HEK293T (cell line): ENCODE measurements around the gene MSI1.

Source experiments
- CTCF ChIA-PET: fragments of 350-600 bp; formaldehyde crosslinking; extraction: SDS; loops from one replicate; lab custom pipeline; 2021; ENCODE audit warnings: antibody characterized with exemption, inconsistent platforms; lab: Yijun Ruan, JAX
- POLR2A ChIA-PET: fragments of 350-600 bp; formaldehyde crosslinking; extraction: SDS; loops from one replicate; lab custom pipeline; 2020; ENCODE audit warnings: antibody characterized with exemption, inconsistent platforms; lab: Yijun Ruan, JAX
- DNase-seq: peaks from one replicate; pipeline ENCODE4 v3.0.0; 2012; ENCODE audit warnings: mixed read lengths; ENCODE audit errors: extremely low spot score
- ARNT ChIP-seq: fragments of 450-650 bp; IDR thresholded peaks from 2 replicates; pipeline ENCODE4 v1.6.1; 2017; ENCODE audit warnings: mild to moderate bottlenecking
- BHLHE40 ChIP-seq: fragments of 450-650 bp; IDR thresholded peaks from 2 replicates; pipeline ENCODE4 v1.6.1; 2016; ENCODE audit warnings: mild to moderate bottlenecking, moderate library complexity, borderline replicate concordance
- CTBP1 ChIP-seq: fragments of 450-650 bp; IDR thresholded peaks from 2 replicates; pipeline ENCODE4 v1.6.1; 2016; ENCODE audit warnings: borderline replicate concordance
- ELF4 ChIP-seq: fragments of 450-650 bp; IDR thresholded peaks from 2 replicates; pipeline ENCODE4 v1.6.1; 2017; ENCODE audit warnings: antibody characterized with exemption
- FOXA1 ChIP-seq: fragments of 450-650 bp; IDR thresholded peaks from 2 replicates; pipeline ENCODE4 v1.6.1; 2016; ENCODE audit warnings: mild to moderate bottlenecking
- FOXK2 ChIP-seq: fragments of 450-650 bp; IDR thresholded peaks from 2 replicates; pipeline ENCODE4 v1.6.1; 2016; ENCODE audit warnings: mild to moderate bottlenecking
- FOXM1 ChIP-seq: fragments of 450-650 bp; IDR thresholded peaks from 2 replicates; pipeline ENCODE4 v1.6.1; 2017; ENCODE audit warnings: mild to moderate bottlenecking, borderline replicate concordance
- HDGF ChIP-seq: fragments of 450-650 bp; IDR thresholded peaks from 2 replicates; pipeline ENCODE4 v1.6.1; 2017; ENCODE audit warnings: antibody characterized with exemption, borderline replicate concordance
- L3MBTL2 ChIP-seq: fragments of 450-650 bp; conservative IDR thresholded peaks from 2 replicates; pipeline ENCODE4 v1.6.1; 2016; ENCODE audit warnings: mild to moderate bottlenecking
- LEF1 ChIP-seq: fragments of 450-650 bp; IDR thresholded peaks from 2 replicates; pipeline ENCODE4 v1.6.1; 2017; ENCODE audit warnings: mild to moderate bottlenecking, borderline replicate concordance
- NFRKB ChIP-seq: fragments of 450-650 bp; IDR thresholded peaks from 2 replicates; pipeline ENCODE4 v1.6.1; 2016; ENCODE audit warnings: mild to moderate bottlenecking, moderate library complexity
- PKNOX1 ChIP-seq: fragments of 450-650 bp; IDR thresholded peaks from 2 replicates; pipeline ENCODE4 v1.6.1; 2016
- SP1 ChIP-seq: fragments of 450-650 bp; IDR thresholded peaks from 2 replicates; pipeline ENCODE4 v1.6.1; 2017
- SUZ12 ChIP-seq: fragments of 450-650 bp; IDR thresholded peaks from 2 replicates; pipeline ENCODE4 v1.6.1; 2016; ENCODE audit warnings: mild to moderate bottlenecking
- TARDBP ChIP-seq: fragments of 450-650 bp; IDR thresholded peaks from 2 replicates; pipeline ENCODE4 v1.6.1; 2016
- ZNF384 ChIP-seq: fragments of 450-650 bp; IDR thresholded peaks from 2 replicates; pipeline ENCODE4 v1.6.1; 2016

MSI1 gene

GRCh38 chr12:120332523-120332922, 36.4 kb downstream of the MSI1 start:
- DNase-seq: no peak
- POLR2A ChIA-PET: interaction anchor here (1.5 kb wide), 1 partner anchor 15 kb away, joined by 5 read pairs; no protein-coding TSS in a partner anchor
- CTCF ChIA-PET: no interaction called here
- TF ChIP-seq LEF1: no peak
- TF ChIP-seq FOXM1: no peak
- TF ChIP-seq FOXA1: no peak
- TF ChIP-seq TARDBP: no peak
- no peak for TF ChIP-seq HDGF
- no peak for TF ChIP-seq SP1
- no peak for TF ChIP-seq CTBP1
- no peak for TF ChIP-seq NFRKB
- TF ChIP-seq FOXK2: no peak
- TF ChIP-seq ELF4: no peak
- TF ChIP-seq ARNT: no peak
- no peak for TF ChIP-seq BHLHE40
- TF ChIP-seq SUZ12: no peak
- no peak for TF ChIP-seq ZNF384
- no peak for TF ChIP-seq PKNOX1
- TF ChIP-seq L3MBTL2: no peak

- CTCF ChIA-PET: interaction anchor here (0.5 kb wide), 1 partner anchor 117 kb away, joined by 3 read pairs; no protein-coding TSS in a partner anchor
- POLR2A ChIA-PET: interaction anchor here (1.2 to 1.5 kb wide), 2 partner anchors 15 to 41 kb away, joined by 3 to 5 read pairs; partner anchors contain the start of gene RNU4-2
- no peak for DNase-seq
- TF ChIP-seq PKNOX1: no peak
- no peak for TF ChIP-seq ARNT
- TF ChIP-seq SP1: no peak
- TF ChIP-seq CTBP1: no peak
- no peak for TF ChIP-seq FOXA1
- TF ChIP-seq LEF1: no peak
- no peak for TF ChIP-seq NFRKB
- TF ChIP-seq FOXK2: no peak
- TF ChIP-seq HDGF: no peak
- TF ChIP-seq ELF4: no peak
- TF ChIP-seq TARDBP: no peak
- TF ChIP-seq FOXM1: no peak
- TF ChIP-seq SUZ12: no peak
- no peak for TF ChIP-seq ZNF384
- no peak for TF ChIP-seq BHLHE40
- TF ChIP-seq L3MBTL2: no peak
These were observed 36.9 kb downstream of the MSI1 start for GRCh38 chr12:120332041-120332440.

- ChIA-PET POLR2A (interaction anchor here (1.2 to 1.5 kb wide), 2 partner anchors 14 to 40 kb away, joined by 3 to 5 read pairs; partner anchors contain the start of gene RNU4-2), CTCF (no interaction called here)
- TF ChIP-seq ELF4 (no peak), PKNOX1 (no peak)
- no peak for DNase-seq
These were observed 37.6 kb downstream of the MSI1 start for GRCh38 chr12:120331390-120331789.

- ChIA-PET POLR2A (no interaction called here), CTCF (no interaction called here)
- TF ChIP-seq BHLHE40 (no peak), ARNT (no peak), FOXK2 (no peak), SUZ12 (no peak), HDGF (no peak), CTBP1 (no peak), ZNF384 (no peak), TARDBP (no peak), L3MBTL2 (no peak), LEF1 (no peak), FOXA1 (no peak), FOXM1 (no peak), NFRKB (no peak), SP1 (no peak)
- no peak for DNase-seq
These were observed 40.7 kb downstream of the MSI1 start for GRCh38 chr12:120328228-120328627.

GRCh38 chr12:120327593-120327992, 41.4 kb downstream of the MSI1 start, which contains the start of gene PLA2G1B:
Gene PLA2G1B (minus strand): TSS chr12:120327779. CDS start chr12:120327753, 26 bp downstream.
- TF ChIP-seq SUZ12 (no peak), ARNT (no peak), TARDBP (no peak), SP1 (no peak), ELF4 (no peak)
- ChIA-PET POLR2A (interaction anchor here (1.1 to 2.3 kb wide), 2 partner anchors 36 to 254 kb away, joined by 3 to 9 read pairs; partner anchors contain the start of genes POP5 and RNU4-2), CTCF (interaction anchor here (0.9 kb wide), 2 partner anchors 30 to 322 kb away, joined by 3 read pairs; no protein-coding TSS in a partner anchor)
- DNase-seq: no peak

- TF ChIP-seq SP1 (no peak), HDGF (no peak), ARNT (no peak), TARDBP (no peak), ZNF384 (no peak), FOXK2 (no peak), PKNOX1 (no peak), ELF4 (no peak), SUZ12 (no peak), FOXA1 (no peak), L3MBTL2 (no peak), FOXM1 (no peak), NFRKB (no peak), CTBP1 (no peak), LEF1 (no peak), BHLHE40 (no peak)
- POLR2A ChIA-PET: interaction anchor here (1.0 kb wide), 1 partner anchor 258 kb away, joined by 3 read pairs; no protein-coding TSS in a partner anchor
- CTCF ChIA-PET: interaction anchor here (0.6 to 0.7 kb wide), 3 partner anchors 17 to 254 kb away, joined by 3 to 5 read pairs (median 3); no protein-coding TSS in a partner anchor
- DNase-seq: no peak
These were observed 44.0 kb downstream of the MSI1 start for GRCh38 chr12:120324841-120325417.
